GM18526 (cell line): ENCODE results near the gene ARGLU1.

Experiments used
- POLR2A ChIP-seq: IDR thresholded peaks from 3 replicates; pipeline ENCODE4 v1.6.1; 2011; ENCODE audit not compliant: insufficient read length; ENCODE audit errors: extremely low read depth

Gene ARGLU1

GRCh38 chr13:106594980-106595379 lies 27.0 kb upstream of the ARGLU1 start:
- no peak for TF ChIP-seq POLR2A

GRCh38 chr13:106593132-106593531 lies 25.2 kb upstream of the ARGLU1 start:
- TF ChIP-seq POLR2A, result no peak

GRCh38 chr13:106591299-106591698 lies 23.4 kb upstream of the ARGLU1 start:
- no peak for TF ChIP-seq POLR2A

- TF ChIP-seq POLR2A, result no peak
Observed at GRCh38 chr13:106589716-106590115, 21.8 kb upstream of the ARGLU1 start.

GRCh38 chr13:106588367-106588766 lies 20.4 kb upstream of the ARGLU1 start:
- TF ChIP-seq POLR2A, result no peak

- TF ChIP-seq POLR2A, result no peak
Observed at GRCh38 chr13:106587787-106588186, 19.9 kb upstream of the ARGLU1 start.

GRCh38 chr13:106586648-106587166 lies 18.8 kb upstream of the ARGLU1 start:
- no peak for TF ChIP-seq POLR2A

- no peak for TF ChIP-seq POLR2A
Observed at GRCh38 chr13:106581225-106581624, 13.3 kb upstream of the ARGLU1 start.

GRCh38 chr13:106575896-106576295 lies 8.0 kb upstream of the ARGLU1 start:
- TF ChIP-seq POLR2A, result no peak

GRCh38 chr13:106573868-106574267 lies 5.9 kb upstream of the ARGLU1 start:
- TF ChIP-seq POLR2A, result no peak

GRCh38 chr13:106573284-106573846 lies 5.4 kb upstream of the ARGLU1 start:
- no peak for TF ChIP-seq POLR2A

GRCh38 chr13:106570299-106570852 lies 2.4 kb upstream of the ARGLU1 start:
- TF ChIP-seq POLR2A, result no peak

GRCh38 chr13:106569233-106570095 lies 1.5 kb upstream of the ARGLU1 start:
- no peak for TF ChIP-seq POLR2A

- TF ChIP-seq POLR2A, result no peak
Observed at GRCh38 chr13:106568299-106569003, 514 bp upstream of the ARGLU1 start.

GRCh38 chr13:106566641-106567473 lies 1.1 kb downstream of the ARGLU1 start:
- no peak for TF ChIP-seq POLR2A
